Measurements from ENCODE around the gene PLCB4.

GRCh38 chr20:9454791-9455190 is 385.9 kb downstream of the PLCB4 start:
- TF ChIP-seq CTCF (conservative IDR thresholded peaks at IDR 0.05 in 1 of 2, IDR thresholded peaks at IDR 0.05 in 1 of 2; ENCODE audit: low read depth in 1 of 2, low read length in 2 of 2) (no peak), EZH2 (IDR thresholded peaks at IDR 0.05; ENCODE audit: low read length, missing control alignments) (no peak)

Measured in fibroblast of lung (primary cell).